ENCODE measurements around the gene SMC1B. TPM values are rescaled to one million over a fixed set of nuclear protein-coding genes. Genes with fewer than 3 reads are reported as not detected.

Gene SMC1B
- total and polyA plus RNA-seq, 12 donors, result 0.05 TPM; not detected in 11

GRCh38 chr22:45423524-45423923 is 10.1 kb upstream of the SMC1B start:
- intact Hi-C loops (cut with DNase I), result loop anchor here in 1 of 10 donors (5.0 kb wide), 1 partner anchor 106 kb away; no protein-coding TSS in a partner anchor
- H3K27ac ChIP-seq, result no peak overlapping the region
- DNase-seq (no peak), ATAC-seq (no peak)
- peaks cover 0 to 16% (median 0%) of the 10 kb centered on the region in 9 donors for H3K4me1 ChIP-seq
- peaks cover 0 to 4% (median 0%) of the 10 kb centered on the region in 7 donors for H3K27me3 ChIP-seq
- H3K36me3 ChIP-seq, result no peaks in the 10 kb centered on the region
- H3K9me3 ChIP-seq, result peaks cover 0 to 8% (median 0%) of the 10 kb centered on the region in 11 donors
- TF ChIP-seq CTCF (IDR thresholded peaks at IDR 0.05), result no peak
- WGBS, 2 donors, result 81 to 85% methylated on average over 4 of the region's 4 CpGs
- H3K4me3 ChIP-seq, result no peak overlapping the region

- intact Hi-C loops (cut with DNase I), result loop anchor here in 1 of 10 donors (5.0 kb wide), 1 partner anchor 105 kb away; no protein-coding TSS in a partner anchor
- Histone ChIP-seq H3K27ac (no peak overlapping the region), H3K9me3 (peaks cover 0 to 8% (median 0%) of the 10 kb centered on the region in 11 donors), H3K4me3 (no peak overlapping the region), H3K4me1 (peaks cover 0 to 16% (median 0%) of the 10 kb centered on the region in 9 donors), H3K27me3 (peaks cover 0 to 4% (median 0%) of the 10 kb centered on the region in 7 donors), H3K36me3 (no peaks in the 10 kb centered on the region)
- 88 to 95% methylated on average over 14 of the region's 14 CpGs for WGBS, 2 donors
- no peak for ATAC-seq
- DNase-seq, result no peak
- no peak for TF ChIP-seq CTCF (IDR thresholded peaks at IDR 0.05)
These were observed 9.0 kb upstream of the SMC1B start for GRCh38 chr22:45422237-45422983.

- TF ChIP-seq CTCF (IDR thresholded peaks at IDR 0.05), result no peak
- Histone ChIP-seq H3K4me1 (peaks cover 0 to 16% (median 0%) of the 10 kb centered on the region in 9 donors), H3K27ac (no peak overlapping the region), H3K4me3 (no peak overlapping the region), H3K36me3 (no peaks in the 10 kb centered on the region), H3K27me3 (no peaks in the 10 kb centered on the region), H3K9me3 (no peaks in the 10 kb centered on the region)
- ATAC-seq (no peak), DNase-seq (no peak)
- intact Hi-C loops (cut with DNase I), result loop anchor here in 1 of 10 donors (5.0 kb wide), 1 partner anchor 104 kb away; no protein-coding TSS in a partner anchor
- 70 to 78% methylated on average over 2 of the region's 2 CpGs for WGBS, 2 donors
These were observed 8.1 kb upstream of the SMC1B start for GRCh38 chr22:45421349-45422055.

GRCh38 chr22:45420539-45420938 is 7.1 kb upstream of the SMC1B start:
- WGBS, 2 donors, result 98 to 100% methylated on average over 2 of the region's 2 CpGs
- Histone ChIP-seq H3K27me3 (no peaks in the 10 kb centered on the region), H3K9me3 (no peaks in the 10 kb centered on the region), H3K4me3 (no peak overlapping the region), H3K27ac (no peak overlapping the region), H3K4me1 (peaks cover 0 to 16% (median 0%) of the 10 kb centered on the region in 9 donors), H3K36me3 (no peaks in the 10 kb centered on the region)
- DNase-seq (no peak), ATAC-seq (no peak)
- TF ChIP-seq CTCF (IDR thresholded peaks at IDR 0.05), result no peak
- intact Hi-C loops (cut with DNase I), result loop anchor here in 1 of 10 donors (5.0 kb wide), 1 partner anchor 103 kb away; no protein-coding TSS in a partner anchor
